ENCODE results near the gene ZNF784. TPM values are rescaled to one million over a fixed set of nuclear protein-coding genes. Genes with fewer than 3 reads are reported as not detected.
A peak's percentile ranks its signal among the peaks of the same experiment; 100 is the strongest.

The ZNF784 gene
- total and polyA plus RNA-seq, 2 of the 13 experiments (the other 11 are each of a cell fraction or from before 2014, with no cell fraction given): 4.1 to 4.2 TPM

GRCh38 chr19:55654868-55655647 lies 30.7 kb upstream of the ZNF784 start, which contains the start of gene U2AF2 (continued):
- TF ChIP-seq, protein P1, sequence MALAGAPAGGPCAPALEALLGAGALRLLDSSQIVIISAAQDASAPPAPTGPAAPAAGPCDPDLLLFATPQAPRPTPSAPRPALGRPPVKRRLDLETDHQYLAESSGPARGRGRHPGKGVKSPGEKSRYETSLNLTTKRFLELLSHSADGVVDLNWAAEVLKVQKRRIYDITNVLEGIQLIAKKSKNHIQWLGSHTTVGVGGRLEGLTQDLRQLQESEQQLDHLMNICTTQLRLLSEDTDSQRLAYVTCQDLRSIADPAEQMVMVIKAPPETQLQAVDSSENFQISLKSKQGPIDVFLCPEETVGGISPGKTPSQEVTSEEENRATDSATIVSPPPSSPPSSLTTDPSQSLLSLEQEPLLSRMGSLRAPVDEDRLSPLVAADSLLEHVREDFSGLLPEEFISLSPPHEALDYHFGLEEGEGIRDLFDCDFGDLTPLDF (CRISPR knock-in tag; IDR thresholded peaks at IDR 0.05): peak; percentile 48
- TF ChIP-seq NCOR1 (IDR thresholded peaks at IDR 0.05; ENCODE audit: borderline replicate concordance, low read length) (no peak), TAF1 (CRISPR knock-in tag; IDR thresholded peaks at IDR 0.05) (peak; percentile 70), RARA (CRISPR knock-in tag; IDR thresholded peaks at IDR 0.05) (no peak), GATAD1 (CRISPR knock-in tag; IDR thresholded peaks at IDR 0.05) (peak; percentile 81), SOX5 (CRISPR knock-in tag; IDR thresholded peaks at IDR 0.05; ENCODE audit: borderline replicate concordance) (no peak), RORA (CRISPR knock-in tag; IDR thresholded peaks at IDR 0.05) (no peak), ZNF44 (CRISPR knock-in tag; IDR thresholded peaks at IDR 0.05) (no peak), ZBTB37 (CRISPR knock-in tag; IDR thresholded peaks at IDR 0.05) (no peak), ZNF337 (CRISPR knock-in tag; IDR thresholded peaks at IDR 0.05; ENCODE audit: borderline replicate concordance, low read depth) (no peak), GPBP1L1 (CRISPR knock-in tag; IDR thresholded peaks at IDR 0.05) (no peak), ZFP36L1 (CRISPR knock-in tag; IDR thresholded peaks at IDR 0.05) (0 out of 2 replicates have a peak, but pooled peaks have one; percentile 55), HDAC6 (IDR thresholded peaks at IDR 0.05; ENCODE audit: low read depth, low read length) (no peak), HDAC2 (CRISPR knock-in tag; IDR thresholded peaks at IDR 0.05) (no peak), BCLAF1 (IDR thresholded peaks at IDR 0.05) (no peak)
- TF ChIP-seq, protein P2, sequence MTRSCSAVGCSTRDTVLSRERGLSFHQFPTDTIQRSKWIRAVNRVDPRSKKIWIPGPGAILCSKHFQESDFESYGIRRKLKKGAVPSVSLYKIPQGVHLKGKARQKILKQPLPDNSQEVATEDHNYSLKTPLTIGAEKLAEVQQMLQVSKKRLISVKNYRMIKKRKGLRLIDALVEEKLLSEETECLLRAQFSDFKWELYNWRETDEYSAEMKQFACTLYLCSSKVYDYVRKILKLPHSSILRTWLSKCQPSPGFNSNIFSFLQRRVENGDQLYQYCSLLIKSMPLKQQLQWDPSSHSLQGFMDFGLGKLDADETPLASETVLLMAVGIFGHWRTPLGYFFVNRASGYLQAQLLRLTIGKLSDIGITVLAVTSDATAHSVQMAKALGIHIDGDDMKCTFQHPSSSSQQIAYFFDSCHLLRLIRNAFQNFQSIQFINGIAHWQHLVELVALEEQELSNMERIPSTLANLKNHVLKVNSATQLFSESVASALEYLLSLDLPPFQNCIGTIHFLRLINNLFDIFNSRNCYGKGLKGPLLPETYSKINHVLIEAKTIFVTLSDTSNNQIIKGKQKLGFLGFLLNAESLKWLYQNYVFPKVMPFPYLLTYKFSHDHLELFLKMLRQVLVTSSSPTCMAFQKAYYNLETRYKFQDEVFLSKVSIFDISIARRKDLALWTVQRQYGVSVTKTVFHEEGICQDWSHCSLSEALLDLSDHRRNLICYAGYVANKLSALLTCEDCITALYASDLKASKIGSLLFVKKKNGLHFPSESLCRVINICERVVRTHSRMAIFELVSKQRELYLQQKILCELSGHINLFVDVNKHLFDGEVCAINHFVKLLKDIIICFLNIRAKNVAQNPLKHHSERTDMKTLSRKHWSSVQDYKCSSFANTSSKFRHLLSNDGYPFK (CRISPR knock-in tag; IDR thresholded peaks at IDR 0.05; ENCODE audit: borderline replicate concordance): no peak; the same call in 1 of the 2 replicates
- TF ChIP-seq, protein P3, sequence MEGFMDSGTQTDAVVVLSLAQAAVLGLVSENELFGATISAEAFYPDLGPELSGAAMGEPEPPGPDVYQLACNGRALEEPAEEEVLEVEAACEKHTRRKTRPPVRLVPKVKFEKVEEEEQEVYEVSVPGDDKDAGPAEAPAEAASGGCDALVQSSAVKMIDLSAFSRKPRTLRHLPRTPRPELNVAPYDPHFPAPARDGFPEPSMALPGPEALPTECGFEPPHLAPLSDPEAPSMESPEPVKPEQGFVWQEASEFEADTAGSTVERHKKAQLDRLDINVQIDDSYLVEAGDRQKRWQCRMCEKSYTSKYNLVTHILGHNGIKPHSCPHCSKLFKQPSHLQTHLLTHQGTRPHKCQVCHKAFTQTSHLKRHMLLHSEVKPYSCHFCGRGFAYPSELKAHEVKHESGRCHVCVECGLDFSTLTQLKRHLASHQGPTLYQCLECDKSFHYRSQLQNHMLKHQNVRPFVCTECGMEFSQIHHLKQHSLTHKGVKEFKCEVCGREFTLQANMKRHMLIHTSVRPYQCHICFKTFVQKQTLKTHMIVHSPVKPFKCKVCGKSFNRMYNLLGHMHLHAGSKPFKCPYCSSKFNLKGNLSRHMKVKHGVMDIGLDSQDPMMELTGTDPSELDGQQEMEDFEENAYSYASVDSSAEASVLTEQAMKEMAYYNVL (CRISPR knock-in tag; IDR thresholded peaks at IDR 0.05; ENCODE audit: borderline replicate concordance): 0 out of 2 replicates have a peak, but pooled peaks have one; percentile 8

All from HepG2 (cell line).